Stimulated activated CD8-positive, alpha-beta memory T cell treated with anti-CD3 and anti-CD28 coated beads, Interleukin-7, amount 100 ng/mL, for 24 hours (primary cell): ENCODE measurements around the gene MTMR12.

Experiments
- DNase-seq: peaks from one replicate; pipeline ENCODE4 v3.0.0-alpha.2; 2020; ENCODE audit warnings: low read depth

MTMR12 gene

GRCh38 chr5:32312595-32313332 lies at the start of gene MTMR12:
TSS of gene MTMR12 (minus strand) at chr5:32312939. CDS start at chr5:32312838, 101 bp downstream.
- peak; percentile 100 for DNase-seq

DNA sequence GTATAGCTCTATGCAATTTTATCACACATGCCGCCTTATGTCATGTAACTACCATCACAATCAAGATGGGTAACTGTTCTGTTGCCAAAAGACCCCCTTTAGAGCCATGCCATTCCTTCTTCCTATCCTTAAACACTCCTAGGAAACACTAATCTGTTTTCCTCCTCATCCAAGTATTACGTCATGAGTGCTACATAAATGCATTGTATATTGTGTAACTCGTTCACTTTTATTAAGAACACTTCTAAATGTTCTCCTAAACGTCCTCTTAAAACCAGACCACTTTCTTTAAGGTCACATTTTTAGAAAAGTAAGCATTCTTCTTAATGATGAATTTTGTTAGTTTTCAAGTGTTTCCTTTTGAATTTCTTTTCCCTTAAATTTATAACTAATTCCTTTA lies 49.8 kb upstream of the MTMR12 start:
- no peak for DNase-seq

DNA sequence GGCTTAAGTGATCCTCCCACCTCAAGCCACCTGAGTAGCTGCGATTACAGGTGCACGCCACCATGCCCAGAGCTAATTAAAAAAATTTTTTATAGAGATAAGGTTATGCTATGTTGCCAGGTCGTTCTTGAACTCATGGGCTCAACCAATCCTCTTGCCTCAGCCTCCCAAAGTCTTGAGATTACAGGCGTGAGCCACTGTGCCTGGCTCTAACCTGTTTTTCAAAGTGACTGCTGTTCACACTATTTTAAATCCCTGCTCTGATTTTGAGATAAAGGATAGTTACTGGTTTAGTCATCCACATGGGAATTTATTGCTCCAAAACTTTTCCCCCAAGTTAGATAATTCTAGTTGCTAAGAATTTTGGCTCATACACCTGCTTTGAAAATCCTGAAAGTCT lies 48.2 kb upstream of the MTMR12 start:
- DNase-seq: no peak

DNA sequence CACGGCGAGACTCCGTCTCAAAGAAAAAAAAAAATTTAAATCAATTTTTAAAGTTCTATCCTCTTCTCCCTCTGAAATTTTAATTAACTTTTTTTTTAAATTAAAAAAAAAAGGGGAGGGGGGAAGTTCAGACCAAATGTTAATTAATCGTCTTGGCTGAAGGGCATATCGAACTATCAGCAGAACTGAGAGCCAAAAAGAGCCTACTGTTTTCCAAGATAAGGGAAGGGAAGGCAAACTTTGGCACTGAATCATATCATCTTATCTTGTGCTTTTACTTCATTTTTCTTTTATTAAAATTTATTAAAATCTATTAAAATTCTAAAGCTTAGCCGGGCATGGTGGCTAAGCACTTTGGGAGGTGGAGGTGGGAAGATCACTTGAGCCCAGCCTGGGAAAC lies 45.9 kb upstream of the MTMR12 start:
- no peak for DNase-seq

DNA sequence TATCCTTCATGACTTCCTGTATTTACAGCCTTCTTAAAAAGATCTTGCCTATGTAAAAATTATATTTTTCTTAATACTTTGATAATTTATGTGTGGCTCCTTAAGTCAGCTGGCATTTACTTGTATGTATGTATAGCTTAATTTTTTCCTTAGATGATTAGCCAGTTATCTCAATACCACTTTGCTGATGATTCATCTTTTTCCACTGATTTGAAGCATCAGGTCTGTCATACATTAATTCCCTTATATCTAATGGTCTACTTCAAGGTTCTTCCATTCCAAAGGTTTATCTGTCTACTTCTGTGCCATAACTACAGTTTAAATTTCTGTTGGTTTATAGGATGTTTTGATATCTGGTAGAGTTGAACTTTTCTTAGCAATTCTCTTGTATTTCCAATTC lies 44.9 kb upstream of the MTMR12 start:
- no peak for DNase-seq

- DNase-seq: no peak
These were observed 42.9 kb upstream of the MTMR12 start for GRCh38 chr5:32355686-32356085.

GRCh38 chr5:32353420-32353819 lies 40.7 kb upstream of the MTMR12 start:
- DNase-seq: no peak

DNA sequence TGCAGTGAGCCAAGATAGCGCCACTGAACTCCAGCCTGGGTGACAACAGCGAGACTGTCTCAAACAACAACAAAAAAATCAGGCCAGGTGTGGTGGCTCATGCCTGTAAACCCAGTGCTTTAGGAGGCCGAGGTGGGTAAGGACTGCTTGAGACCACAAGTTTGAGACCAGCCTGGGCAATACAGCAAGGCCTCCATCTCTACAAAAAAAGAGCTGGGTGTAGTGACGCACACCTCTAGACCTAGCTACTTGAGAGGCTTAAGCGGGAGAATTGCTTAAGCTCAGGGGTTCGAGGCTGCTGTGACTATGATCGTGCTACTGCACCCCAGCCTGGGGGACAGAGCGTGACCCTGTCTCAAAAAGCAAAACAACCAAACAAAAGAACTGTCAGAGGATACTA lies 39.9 kb upstream of the MTMR12 start:
- DNase-seq: no peak

- DNase-seq: no peak
These were observed 34.1 kb upstream of the MTMR12 start for GRCh38 chr5:32346869-32347268.

DNA sequence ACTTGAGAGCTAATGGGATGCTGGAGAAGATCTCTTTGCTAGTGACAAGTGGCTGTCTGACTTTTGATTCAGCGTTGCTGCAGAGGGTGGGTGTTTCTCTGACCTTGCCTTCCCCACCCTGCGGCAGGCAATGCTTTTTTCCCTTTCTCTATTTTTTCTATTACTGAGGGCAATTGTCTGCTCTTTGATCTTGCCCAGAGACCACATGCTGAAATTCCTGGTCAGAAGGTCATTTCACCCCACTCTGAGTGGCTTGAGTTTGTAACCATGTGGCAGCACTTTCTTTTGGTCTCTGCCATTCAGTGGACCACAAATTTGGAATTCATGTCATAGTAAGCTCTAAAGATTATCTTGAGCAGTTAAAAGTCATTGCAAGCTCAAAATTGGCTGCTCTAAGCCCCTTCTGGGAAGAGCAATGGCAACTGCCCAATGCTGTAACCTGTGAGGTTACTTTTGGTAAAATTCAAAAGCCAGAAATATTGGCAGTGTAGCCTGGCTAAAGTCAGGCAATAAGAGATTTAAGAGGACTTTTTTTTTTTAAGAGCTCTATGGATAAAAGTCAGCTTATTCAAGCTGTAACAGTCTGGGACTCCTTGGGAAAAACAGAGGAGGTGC lies 30.4 kb upstream of the MTMR12 start:
- no peak for DNase-seq

DNA sequence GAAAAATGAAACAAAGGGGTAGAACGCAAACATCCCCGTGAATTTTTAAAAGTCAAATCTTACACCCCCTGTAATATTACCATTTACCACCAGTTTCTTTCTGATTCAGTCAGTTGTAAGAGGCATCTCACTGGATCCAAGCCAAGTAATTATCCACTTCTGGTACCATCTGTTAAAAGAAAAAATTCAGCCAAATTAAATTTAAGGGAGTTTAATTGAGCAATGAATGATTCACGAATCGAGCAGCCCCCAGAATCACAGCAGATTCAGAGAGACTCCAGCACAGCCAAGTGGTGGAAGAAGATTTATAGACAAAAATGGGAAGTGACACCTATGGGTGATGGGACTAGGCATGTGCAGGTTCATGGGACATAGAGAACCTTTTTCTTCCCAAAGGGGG lies 29.9 kb upstream of the MTMR12 start:
- DNase-seq: no peak

DNA sequence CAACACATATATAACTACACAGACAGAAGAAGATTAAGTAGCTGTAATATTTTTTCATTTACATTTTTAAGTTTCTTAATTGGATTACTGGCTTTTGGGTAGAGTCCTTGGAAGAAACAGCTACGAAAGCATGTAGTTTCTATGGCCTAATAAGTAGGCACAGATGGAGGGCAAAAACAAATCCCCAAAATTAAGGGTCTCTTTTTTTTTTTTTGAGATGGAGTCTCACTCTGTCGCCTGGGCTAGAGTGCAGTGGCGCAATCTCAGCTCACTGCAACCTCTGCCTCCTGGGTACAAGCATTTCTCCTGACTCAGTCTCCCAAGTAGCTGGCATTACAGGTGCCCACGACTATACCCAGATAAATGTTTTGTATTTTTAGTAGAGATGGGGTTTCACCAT lies 27.1 kb upstream of the MTMR12 start:
- no peak for DNase-seq

DNA sequence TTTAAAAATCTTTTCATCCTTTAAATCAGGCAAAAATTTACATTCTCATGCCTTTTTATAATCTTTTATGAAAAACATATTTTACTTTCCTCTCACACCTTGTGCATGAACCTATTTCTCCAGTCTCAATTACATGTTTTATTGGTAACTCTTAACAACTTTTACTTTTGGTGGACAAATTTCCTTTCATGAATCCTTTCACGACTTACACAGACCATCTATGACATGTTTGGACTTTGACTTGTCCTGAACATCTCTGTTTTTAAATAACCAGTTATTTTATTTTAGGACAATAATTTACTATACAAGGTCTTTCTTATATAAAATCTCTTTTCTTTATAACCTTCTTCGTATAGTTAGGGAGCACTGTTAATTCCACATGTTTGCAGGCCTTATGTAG lies 26.5 kb upstream of the MTMR12 start:
- DNase-seq: no peak

DNA sequence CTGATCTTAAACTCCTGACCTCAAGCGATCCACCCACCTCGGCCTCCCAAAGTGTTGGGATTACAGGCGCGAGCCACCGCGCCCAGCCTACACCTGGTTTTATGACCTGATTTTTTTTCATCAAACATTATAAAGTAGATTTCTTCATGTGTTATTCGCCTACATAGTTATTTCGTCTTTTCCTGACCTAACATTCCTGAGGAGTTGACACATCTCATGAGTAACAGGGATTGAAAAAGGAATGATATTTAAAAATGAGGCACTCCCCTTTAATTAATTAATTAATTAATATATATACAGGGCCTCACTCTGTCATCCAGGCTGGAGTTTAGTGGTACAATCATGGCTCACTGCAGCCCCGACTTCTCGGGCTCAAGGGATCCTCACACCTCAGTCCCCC lies 20.2 kb upstream of the MTMR12 start:
- DNase-seq: no peak

DNA sequence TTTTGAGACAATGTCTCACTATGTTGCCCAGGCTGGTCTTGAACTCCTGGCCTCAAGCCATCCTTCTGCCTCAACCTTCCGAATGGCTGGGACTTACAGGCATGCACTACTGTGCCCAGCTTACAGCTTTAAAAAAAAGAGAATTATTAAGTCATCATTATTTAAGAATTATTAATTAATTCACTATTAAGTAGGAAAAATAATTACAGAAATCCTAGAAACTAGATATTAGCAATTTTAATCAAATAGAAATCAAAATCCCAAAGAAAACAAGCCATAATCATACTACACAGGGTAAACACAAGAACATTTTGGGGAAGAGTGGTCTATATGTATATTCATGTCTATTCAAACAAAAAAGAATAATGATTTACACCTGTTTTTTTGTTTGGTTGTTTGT lies 19.6 kb upstream of the MTMR12 start:
- no peak for DNase-seq

- DNase-seq: no peak
These were observed 19.2 kb upstream of the MTMR12 start for GRCh38 chr5:32331935-32332274.

- DNase-seq: no peak
These were observed 18.6 kb upstream of the MTMR12 start for GRCh38 chr5:32331217-32331934.

DNA sequence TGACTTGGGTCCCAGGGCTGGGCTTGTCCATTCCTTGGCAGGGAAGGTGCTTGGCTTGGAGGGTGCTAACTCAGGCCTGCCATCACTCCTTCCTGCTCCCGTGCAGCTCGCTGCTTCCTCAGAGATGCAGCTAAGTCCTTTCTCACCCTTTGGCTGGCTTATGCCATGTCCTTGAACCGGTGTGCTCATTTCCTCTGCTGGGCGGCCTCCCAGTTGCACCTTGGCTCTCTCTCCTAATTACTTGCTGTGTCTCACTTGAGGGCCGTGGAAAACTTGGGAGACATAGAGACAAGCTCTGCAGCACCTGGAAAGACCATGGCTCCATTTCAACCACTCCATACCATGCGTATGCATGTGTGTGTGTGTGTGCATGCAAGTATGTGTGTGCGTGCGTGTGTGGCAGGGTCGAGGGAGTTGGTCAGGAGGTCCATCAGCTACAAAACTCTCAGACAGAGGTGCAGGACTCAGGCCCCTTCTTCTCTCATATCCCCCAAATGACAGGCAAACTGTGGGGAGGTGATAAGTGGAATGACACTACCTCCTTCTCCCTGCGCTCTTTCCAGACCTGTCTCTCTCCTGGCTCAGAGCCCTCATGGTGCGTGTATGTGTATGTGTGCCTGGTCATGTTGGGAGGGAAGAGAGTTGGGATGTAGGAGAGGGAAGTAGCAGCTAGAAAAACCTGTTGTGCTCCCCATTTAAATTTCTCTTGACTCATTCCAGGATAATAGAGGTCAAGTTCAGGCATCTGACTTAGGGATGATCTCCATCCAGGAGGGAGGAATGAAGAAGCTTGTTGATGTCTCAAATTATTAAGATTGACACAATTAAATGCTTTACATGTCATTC lies 17.6 kb upstream of the MTMR12 start:
- no peak for DNase-seq

DNA sequence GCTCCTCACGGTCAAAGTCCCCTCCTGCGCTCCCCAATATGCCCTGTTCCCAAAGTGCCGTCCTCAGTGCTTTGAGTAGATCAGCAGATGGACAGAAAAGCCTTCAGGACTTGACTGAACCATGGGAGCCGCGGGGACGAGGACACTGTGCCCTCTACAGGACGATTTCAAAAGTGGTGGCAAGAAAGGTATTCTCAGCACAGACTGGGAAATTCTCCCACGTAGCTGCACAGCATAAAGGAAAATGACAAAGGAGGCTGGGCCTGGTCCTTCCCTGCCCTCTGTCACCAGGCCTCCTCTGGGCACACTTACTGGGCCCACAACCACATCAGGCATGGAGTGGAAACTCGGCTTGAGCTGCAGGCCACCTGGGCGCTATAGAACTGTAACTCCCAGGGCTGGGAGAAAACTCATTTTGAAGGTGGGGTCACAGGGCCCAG lies 16.7 kb upstream of the MTMR12 start:
- DNase-seq: no peak

- DNase-seq: no peak
These were observed 13.6 kb upstream of the MTMR12 start for GRCh38 chr5:32326216-32326772.

DNA sequence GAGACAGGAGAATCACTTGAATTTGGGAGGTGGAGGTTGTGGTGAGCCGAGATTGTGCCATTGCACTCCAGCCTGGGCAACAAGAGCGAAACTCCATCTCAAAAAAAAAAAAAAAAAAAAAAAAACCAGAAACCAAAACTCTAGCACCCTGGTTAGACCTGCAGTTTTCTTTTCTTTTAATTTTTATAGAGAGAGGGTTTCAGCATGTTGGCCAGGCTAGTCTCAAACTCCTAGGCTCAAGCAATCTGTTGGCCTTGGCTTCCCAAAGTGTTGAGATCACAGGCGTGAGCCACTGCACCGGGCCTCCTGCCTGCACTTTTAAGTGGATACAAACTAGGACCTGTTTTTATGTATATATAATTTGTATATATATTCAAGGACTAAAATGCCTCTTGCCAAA lies 12.9 kb upstream of the MTMR12 start:
- no peak for DNase-seq

DNA sequence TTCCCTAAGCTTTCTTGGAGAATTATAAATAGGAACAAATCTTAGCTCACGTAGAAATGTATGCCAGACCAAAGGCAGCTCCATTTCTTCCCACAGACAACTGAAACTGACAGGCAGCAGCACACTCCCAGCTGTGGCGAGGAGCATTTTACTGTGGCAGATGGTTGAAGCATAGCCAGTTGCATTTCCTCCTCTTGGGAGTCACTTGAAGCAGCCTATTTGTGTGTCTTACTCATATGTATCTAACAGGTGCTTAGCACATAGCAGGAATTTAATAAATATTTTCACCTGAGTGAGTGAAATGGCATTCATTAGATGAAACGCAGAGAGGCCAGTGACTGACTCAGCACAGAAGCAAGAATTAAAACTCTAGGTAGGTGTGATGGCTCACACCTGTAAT lies 12.3 kb upstream of the MTMR12 start:
- no peak for DNase-seq
